HG03175 (cell line): ENCODE data around the gene GRM1.

Experiments used
- ATAC-seq: cut with Tn5 transposase; IDR thresholded peaks from one replicate; pipeline ENCODE4 v1.9.1; 2021; ENCODE audit warnings: mild to moderate bottlenecking, moderate library complexity; ENCODE audit not compliant: unreplicated experiment

The GRM1 gene

DNA sequence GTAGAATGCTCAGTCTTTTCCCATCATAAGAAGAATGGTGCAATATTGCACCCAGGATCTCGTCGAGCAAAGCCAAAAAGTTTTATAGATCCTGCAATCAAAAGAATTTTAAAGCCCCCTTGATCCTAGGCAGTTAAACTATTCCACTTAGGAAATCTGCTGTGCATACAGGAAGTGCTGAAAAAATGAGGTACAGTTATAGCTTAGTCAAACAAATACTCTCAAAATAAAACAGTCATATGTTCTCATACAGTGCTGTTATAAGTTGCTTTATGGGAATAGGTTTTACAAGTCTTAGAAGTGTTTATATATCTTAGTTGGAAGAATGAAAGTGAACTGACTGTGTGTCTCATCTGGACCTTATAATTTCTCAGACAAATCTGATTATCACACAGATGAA, 282.2 kb downstream of the GRM1 start:
- no peak for ATAC-seq

DNA sequence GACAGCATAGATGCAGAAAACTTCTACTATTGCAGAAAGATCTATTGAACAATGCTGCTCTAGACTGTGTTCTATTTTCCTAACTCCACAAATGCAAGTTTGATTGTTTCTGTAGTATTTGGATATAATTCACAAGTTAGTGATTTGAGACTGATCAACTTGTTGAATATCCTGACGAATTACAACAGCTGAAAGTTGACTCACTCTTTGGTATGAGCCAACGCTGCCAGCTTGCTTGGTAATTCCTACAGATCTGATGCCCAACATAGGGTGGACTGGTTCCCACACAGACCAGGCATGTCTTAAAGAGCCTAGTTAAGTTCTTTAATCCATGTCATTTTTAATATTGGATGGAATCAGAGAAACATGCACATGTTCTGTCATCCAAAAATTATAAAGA, 283.7 kb downstream of the GRM1 start:
- ATAC-seq, result no peak

DNA sequence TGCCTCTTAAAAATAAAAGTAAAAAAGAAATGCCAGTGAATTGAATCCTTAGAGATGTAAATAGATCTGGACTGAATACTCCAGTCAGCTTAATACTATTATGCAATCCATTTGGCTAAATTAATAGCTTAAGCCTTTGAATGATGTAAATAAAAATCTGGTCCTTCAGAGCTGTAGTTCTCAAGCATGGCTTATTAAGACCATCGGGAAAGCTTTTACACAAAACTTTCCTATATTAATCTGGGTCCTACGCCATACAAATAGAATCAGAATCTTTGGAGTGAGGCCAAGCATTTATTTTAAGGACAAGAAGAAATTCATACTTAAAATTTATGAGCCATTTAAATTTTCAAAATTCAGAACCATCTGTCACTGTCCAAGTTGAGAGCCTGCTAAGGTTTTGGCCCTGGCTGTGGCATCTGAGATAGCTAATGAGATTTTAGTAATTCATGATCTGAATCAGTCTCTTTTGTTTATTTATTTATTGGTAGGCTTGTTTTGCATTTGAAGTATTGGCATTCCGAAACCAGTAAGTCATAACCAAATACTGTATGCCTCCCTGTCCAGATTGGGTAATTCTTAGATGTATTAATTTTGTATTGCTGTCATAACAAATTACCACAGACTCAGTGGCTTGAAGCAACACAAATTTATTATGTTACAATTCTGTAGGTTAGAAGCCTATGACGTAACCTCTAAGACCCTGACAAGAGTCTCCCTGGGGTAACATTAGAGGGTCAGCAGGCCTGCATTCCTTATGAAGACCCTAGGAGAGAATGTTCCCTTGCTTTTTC, 286.7 kb downstream of the GRM1 start:
- no peak for ATAC-seq

DNA sequence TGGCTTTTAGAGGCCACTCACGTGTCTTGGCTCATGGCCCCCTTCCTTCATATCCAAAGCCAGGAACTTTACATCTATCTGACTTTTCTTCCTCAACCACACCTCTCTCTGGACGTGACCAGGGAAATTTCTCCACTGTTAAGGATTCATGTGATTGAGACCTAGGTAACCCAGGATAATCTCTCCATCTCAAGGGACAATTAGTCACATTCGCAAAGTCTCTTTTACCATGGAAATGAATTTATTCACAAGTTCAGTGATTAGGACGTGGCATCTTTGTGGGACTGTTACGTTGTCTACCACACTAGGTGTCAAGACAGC, 287.3 kb downstream of the GRM1 start:
- ATAC-seq, result no peak

DNA sequence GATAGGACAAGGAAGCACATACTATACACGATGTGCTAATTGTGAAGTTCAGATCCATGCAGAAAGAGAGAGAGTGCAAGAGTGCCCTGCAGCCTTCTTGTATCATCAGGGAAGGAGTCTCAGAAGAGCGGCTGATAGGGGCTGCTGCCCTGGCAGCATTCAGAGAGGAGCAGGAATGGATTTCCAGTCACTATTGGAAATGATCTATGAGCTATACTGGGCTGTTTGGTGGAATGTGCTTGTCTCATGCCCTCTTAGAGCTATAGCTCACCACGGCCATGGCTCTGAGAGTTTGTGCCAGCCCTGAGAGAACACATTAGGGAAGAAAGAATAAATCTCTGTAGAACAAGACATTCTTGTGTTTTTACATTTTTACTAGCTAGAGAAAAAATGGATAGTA, 302.2 kb downstream of the GRM1 start:
- ATAC-seq, result no peak

DNA sequence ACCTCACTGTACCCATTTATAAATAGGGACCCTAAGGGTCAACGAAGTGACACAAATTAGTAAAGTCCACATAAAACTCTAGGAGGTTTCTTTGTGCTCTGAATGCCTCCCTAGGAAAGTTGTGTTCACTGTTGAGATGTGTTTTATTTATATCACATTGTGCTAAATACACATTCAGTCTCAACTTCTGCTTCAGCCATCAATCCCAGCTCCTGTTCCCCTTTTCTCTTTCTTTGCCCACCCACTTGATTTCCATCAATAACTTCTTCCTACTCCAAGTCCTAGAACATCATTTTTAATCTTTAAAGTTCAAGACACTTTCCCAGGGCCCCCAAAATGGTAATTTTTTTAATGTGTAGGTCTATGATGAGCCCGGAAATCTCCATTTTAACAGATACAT, 306.5 kb downstream of the GRM1 start:
- no peak for ATAC-seq

DNA sequence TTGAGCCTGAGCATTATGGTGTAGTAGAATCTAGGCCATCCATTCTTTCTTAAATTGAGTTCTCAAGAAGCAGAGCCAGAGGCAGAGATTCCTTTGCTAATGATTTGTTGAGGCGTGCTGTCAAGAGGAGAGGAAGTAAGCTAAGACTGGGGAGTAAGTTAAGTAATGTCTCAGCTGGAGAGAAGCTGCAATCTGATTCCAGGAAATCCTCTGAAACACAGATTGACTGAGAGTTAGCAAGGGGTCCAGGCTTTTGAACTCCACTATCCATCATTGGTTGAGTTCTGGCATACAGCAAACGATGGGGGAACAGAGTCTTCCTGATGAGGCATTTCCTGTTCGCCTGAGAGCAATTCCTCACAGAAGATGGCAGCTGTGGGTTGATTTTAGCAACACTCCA, 307.3 kb downstream of the GRM1 start:
- ATAC-seq, result no peak

DNA sequence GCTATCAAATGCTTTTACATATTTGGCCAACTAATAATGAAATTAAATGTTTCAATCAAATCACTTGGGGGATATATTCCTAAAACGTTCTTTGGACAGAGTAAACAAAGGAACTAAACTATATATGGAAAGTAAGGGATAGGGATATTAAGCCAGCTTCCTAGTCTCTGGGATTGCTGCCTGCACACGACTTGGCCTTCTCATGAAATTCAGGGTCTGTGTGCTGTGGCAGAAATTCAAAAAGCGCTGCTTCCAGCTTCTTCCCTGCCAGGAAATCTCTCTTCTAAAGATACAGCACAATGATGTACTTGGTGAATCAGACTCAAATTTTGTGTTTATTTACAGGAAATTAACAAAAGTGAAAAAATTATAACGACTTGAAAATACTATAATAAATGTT, 308.5 kb downstream of the GRM1 start:
- no peak for ATAC-seq

DNA sequence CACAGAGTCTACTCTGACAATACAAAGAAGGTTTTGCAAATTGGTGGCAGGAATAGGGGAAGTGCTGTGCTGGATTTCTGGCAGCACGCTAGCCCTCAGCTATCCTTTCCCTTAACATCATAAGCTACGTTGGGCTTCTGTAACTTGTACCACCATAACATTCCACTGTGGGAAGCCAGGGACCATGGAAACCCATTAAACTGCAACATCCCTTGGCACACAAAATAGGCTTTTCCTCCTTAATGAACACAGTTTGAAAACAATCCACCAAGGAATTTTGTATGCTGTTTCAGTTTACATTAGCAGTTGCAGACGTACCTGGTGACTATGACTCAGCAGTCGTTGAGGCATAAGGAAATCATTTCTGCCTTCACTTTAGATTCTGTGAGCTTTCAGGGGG, 310.9 kb downstream of the GRM1 start:
- no peak for ATAC-seq

DNA sequence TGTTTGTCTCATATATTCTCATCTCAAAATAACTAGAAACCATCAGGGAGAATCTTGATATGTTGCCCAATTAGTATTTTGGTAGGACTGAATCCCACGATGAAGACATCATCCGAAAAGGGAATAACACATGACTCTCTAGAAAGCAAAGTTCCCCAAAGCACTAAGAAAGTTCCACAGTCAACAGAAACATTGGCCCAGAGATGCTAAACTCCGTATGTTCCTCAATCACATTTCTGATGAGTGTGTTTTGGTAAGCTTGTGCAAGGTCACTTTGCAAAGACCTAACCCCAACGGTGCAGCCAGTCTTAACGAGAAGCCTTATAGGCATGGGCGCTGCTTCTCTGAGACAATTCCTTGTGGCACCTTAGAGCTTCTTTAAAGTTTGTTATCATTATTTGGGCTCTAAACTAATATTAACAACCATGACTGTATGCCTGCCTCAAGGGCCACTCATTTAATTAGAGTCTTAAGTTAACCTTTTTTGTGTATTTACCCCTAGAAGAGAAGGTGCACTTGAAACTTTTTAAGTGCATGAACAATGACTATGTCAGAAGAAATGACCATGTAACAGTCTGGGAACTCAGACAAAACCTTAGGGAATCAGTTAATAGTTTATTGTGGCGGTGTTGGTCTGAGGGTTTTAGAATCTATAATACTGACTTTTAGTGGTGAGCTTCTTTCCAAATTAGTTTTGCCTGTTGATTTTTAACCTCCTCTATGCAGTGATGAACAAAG, 312.8 kb downstream of the GRM1 start:
- no peak for ATAC-seq

DNA sequence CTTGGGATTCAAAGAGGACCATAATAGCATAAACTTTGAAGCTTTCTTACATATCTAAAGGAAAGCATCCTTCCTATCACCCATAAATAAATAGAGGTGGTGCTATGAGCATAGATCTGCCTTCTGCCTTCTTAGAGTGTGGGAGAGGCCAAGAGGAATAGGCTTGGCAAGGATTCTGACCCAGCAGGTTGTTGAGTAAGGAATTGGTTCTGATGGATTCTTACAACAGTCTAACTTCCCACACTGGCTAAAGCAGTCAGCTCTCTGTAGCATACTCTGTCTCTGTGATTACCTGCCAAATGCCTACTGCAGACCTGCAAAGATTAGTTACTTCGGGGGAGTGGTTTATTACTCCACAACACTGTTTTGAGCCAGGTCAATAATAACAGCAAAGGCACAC, 316.7 kb downstream of the GRM1 start:
- ATAC-seq, result no peak

DNA sequence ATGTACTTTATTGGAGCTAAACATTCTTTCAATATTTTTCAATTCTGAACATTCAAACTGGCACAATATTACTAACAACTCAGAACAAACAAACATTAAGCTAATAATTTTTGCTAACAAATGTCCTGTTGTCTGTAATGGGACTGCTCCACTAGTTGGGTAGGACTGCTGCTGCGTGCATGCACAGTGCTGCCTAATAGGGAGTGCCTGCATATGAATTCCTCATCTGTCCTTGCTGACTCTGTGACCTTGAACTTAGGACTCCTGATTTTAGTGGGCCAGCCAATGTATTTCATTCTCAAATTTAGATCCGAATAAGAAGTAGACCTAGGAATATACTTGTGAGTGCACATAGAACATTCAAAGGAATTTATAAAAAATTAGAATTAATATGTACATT, 318.2 kb downstream of the GRM1 start:
- ATAC-seq, result no peak

DNA sequence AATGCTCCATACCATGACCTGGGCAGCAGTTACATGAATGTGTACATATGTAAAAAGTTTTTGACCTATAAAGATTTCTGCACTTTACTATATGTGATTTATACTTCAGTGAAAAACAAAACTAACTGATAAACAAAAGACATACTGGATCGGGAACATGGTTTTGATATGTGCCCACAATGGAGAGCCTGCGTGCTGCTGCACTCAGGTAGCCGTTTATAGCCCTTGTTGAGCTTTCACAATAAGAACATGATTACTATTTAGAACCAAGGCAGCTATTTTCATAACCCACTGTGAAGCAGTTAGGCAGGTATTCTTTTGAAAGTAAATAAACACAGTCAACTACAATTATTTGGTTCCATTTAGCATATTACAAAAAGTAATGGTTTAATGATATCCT, 318.8 kb downstream of the GRM1 start:
- ATAC-seq, result no peak

DNA sequence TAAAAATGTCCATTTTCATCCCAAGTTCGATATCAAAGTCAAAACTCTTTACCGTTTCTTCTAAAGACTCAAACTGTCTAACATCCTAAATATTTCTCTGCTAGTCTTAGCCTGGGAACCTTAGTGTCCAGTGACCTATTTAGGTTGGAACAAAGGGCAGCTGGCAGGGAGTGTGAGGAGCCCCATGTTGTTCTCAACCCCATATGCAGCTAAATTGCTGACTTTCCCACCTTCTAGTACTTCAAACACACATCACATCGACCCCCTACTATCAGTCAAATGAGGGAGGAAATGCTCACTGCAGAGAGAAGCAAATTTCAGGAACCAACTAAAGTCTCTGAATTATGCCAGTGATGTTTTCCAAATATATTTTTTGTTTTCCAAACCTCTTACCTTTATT, 322.2 kb downstream of the GRM1 start:
- no peak for ATAC-seq

DNA sequence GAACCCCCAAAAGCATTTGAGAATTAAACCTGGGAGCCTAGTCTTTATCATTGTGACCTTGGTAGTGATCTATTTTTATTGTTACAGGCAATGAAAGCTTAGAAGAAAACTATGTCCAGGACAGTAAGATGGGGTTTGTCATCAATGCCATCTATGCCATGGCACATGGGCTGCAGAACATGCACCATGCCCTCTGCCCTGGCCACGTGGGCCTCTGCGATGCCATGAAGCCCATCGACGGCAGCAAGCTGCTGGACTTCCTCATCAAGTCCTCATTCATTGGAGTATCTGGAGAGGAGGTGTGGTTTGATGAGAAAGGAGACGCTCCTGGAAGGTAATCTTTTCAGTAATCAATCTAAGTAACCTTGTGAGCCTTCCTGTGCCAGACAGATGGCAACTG, 323.3 kb downstream of the GRM1 start:
- ATAC-seq, result no peak

DNA sequence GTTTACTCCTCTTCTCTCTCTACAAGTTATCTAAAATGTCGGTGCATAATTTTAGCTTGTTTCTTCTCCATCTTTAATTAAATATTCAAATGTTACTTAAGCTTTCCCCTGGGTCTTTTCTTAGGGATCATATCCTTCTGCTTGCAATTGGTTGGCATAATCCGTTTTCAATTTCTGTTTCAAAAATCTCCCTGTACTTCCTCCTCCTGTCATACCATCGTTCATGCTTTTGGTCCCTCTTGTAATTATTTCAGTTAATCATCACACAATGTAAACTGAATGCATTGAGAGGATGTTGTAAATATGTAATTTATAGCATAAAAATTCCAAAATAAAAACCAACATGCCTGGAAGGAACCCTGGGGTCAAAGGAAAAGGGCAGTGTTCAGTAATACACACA, 325.6 kb downstream of the GRM1 start:
- no peak for ATAC-seq

DNA sequence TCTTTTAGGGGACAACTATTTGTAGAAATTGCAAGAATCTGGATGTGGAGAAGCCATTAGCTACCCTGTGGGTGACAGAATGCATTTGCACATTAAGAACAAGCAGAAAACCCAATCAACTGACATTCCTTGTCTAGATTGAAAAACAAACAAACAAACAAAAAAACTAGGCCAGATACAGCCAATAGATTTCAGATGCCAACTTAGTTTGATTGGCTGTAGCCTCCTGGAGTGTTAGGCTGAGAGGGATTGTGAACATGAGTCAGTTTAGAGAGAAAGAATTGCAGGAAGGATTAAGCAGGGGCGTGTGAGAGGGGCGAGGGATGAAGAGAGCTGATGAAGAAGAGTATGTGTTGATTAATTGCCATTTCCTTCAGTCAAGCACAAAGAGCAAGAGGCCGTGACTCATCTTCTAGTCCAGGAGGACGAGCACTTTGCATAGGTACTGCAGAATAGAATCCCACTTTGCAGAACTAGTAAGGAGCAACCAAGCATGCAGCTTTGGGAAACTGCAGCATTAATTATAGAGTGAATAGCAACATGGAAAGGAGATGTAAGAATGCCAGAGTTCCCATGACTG, 326.7 kb downstream of the GRM1 start:
- ATAC-seq, result no peak

DNA sequence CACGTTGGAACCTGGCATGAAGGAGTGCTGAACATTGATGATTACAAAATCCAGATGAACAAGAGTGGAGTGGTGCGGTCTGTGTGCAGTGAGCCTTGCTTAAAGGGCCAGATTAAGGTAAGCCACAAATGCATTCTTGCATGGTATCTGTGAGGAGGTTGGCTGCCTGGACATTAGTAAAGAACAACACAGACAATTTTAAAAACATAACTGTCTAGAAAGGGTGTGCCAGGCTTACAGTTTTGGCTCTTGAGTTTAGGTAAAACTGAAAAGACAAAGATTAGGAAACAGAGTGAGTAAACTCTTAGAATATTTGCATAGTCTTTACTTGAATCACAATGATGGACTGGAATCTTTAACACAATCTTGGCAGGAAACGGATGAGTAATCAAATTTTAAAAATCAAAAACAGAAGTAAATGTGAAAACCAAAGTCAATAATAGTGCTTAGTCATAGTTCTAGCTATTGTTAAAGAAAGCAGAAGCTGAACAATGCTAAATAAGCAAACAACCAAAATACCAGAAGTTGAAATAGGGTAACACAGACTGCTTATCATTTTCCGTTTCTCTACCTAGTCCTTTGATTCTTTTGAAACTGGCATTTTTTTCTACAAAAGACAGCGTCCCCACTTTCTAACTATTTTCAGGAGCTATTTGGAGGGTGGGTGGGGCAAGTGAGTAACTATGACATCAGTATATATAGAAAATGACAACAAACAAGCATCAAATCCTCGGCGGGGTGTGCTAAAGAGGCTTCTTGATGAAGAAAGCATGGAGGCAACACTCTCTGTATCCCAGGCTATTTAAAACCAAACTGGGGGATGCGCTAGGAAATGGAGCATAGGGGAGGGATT, 328.9 kb downstream of the GRM1 start:
- ATAC-seq, result no peak

DNA sequence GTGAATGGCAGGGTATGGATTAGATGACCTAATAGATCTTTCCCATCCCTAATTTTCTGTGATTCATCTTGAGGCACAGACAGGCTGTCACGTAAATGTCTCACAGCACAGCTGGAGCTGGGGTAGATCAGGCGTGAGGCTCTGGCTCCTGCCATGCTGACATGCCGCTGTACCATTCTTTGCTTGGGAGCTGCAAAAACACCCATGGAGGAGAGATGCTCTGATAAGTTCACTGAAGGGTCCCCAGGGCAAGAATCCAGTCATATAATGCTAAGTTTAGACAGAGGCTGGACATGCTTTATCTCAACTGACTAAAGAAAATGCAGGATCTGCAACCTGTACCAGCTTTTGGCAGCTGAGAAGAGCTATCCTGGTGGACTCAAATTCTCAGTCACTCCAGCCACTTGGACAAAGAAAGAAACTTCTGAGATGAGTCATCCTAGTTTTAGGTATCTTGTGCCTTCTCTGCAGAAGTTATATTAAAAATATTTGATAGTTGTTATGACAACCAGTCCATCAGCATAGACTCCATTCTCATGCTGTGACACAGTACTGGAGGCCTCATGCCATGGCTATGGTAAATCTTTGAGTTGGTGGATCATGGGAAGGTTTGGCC, 329.7 kb downstream of the GRM1 start:
- ATAC-seq, result no peak

DNA sequence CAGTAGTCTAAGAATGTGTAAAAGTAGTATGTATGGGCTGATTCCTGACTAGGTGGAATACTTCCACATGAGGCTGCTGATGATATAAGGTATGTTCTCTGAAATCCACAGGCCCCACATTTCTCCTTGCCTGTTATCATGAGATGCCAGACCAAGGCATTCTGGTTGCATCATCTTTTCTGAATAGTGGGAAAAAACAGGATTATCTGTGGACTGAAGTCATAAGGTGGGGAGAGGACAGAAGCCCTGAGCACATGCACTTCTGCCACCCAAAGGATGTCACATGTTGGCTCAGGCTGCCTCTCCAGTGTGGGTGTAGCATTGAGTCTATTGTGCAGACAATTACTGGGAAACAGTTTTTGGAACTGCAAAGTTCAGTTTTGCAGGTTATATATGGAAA, 330.3 kb downstream of the GRM1 start:
- ATAC-seq, result no peak
